Tibial nerve (tissue), 3 donors: ENCODE data around the gene GPR78.

Source experiments
- CTCF ChIP-seq, 5 experiments: fragments of 200-600 bp in 3 of 5; fragments of 450-650 bp in 2 of 5; sonication (generic) in 3 of 5; IDR thresholded peaks; one replicate each; pipeline ENCODE4 v1.5.1; 2016 to 2019; ENCODE audit warnings: antibody characterized with exemption in 5 of 5, mild to moderate bottlenecking in 3 of 5, moderate library complexity in 2 of 5
- POLR2A ChIP-seq, 2 donors: fragments of 450-650 bp; IDR thresholded peaks; one replicate each; pipeline ENCODE4 v1.6.1; 2017; ENCODE audit warnings: antibody characterized with exemption in 2 of 2, mild to moderate bottlenecking in 2 of 2, moderate library complexity in 2 of 2

DNA sequence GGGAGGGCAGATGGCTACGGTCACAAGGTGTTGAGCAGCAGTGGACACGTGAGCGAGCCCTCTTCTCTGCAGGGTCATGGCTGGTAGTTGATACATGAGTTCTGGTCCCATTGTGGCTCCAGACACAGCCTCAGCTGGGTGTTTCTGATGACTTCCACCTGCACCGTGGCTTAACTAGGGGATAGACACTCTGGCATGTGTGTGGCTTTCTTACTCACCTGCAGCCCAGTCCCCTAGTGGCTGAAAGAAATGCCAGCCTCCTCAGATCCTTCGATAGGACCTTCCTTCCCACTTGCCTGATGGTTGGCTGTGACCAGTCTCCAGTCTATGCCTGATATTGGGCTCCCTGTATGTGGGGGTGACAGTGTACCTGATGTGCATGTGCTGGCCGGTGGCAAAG is 5.0 kb downstream of the GPR78 start:
- no peak for TF ChIP-seq POLR2A (IDR thresholded peaks at IDR 0.05)
- no peak for TF ChIP-seq CTCF (IDR thresholded peaks at IDR 0.05)
